H1 (cell line): Measurements from ENCODE around the gene RECK. TPM values are rescaled to one million over a fixed set of nuclear protein-coding genes. Genes with fewer than 3 reads are reported as not detected.

Experiments used
- CTCF ChIA-PET: fragments of 300-600 bp; sonication (Branson Sonifier 250); formaldehyde crosslinking; loops from one replicate; lab custom pipeline; 2021; ENCODE audit not compliant: partially characterized antibody; lab: Charles Lee
- POLR2A ChIA-PET: fragments of 300-600 bp; sonication (Branson Sonifier 250); formaldehyde crosslinking; loops from one replicate; lab custom pipeline; 2021; ENCODE audit warnings: inconsistent platforms; ENCODE audit not compliant: partially characterized antibody; lab: Charles Lee
- DNase-seq, 2 experiments: peaks; one replicate each; pipeline versions ENCODE4 v3.0.0 to v3.0.0-alpha.2; 2010 to 2022; ENCODE audit warnings: low spot score in 2 of 2, low read depth in 1 of 2, mixed read lengths in 1 of 2
- FAIRE-seq: peaks from 2 replicates; lab custom pipeline; 2011; peaks lifted over from hg19 to GRCh38; lab: Jason Lieb, UNC
- H2AFZ ChIP-seq: 2 replicates; pipeline ENCODE4 v1.8.1; 2012; ENCODE audit warnings: low read length, inconsistent platforms
- H2AK5ac ChIP-seq: 2 replicates; pipeline ENCODE4 v1.6.1; 2013; ENCODE audit warnings: low read depth, low read length
- H2BK120ac ChIP-seq: replicated peaks from 2 replicates; pipeline ENCODE3; 2013; ENCODE audit warnings: low read depth, low read length, inconsistent platforms
- H2BK12ac ChIP-seq: 2 replicates; pipeline ENCODE4 v1.6.1; 2013; ENCODE audit warnings: low read depth, low read length
- H2BK15ac ChIP-seq: 2 replicates; pipeline ENCODE4 v1.6.1; 2013; ENCODE audit warnings: low read length
- H2BK20ac ChIP-seq: 2 replicates; pipeline ENCODE4 v1.6.1; 2013; ENCODE audit warnings: low read length
- H2BK5ac ChIP-seq: 2 replicates; pipeline ENCODE4 v1.6.1; 2013; ENCODE audit warnings: low read depth, low read length
- H3K14ac ChIP-seq: 2 replicates; pipeline ENCODE4 v1.6.1; 2013; ENCODE audit warnings: inconsistent platforms; ENCODE audit not compliant: insufficient read length
- H3K18ac ChIP-seq: 2 replicates; pipeline ENCODE4 v1.6.1; 2013; ENCODE audit warnings: low read length; ENCODE audit errors: extremely low read depth
- H3K23ac ChIP-seq: 2 replicates; pipeline ENCODE4 v1.6.1; 2013; ENCODE audit warnings: inconsistent platforms; ENCODE audit not compliant: insufficient read length
- H3K23me2 ChIP-seq: 2 replicates; pipeline ENCODE4 v1.6.1; 2013; ENCODE audit warnings: low read depth, low read length
- H3K27ac ChIP-seq: 2 replicates; pipeline ENCODE4 v1.6.1; 2011; ENCODE audit warnings: low read depth, low read length, inconsistent platforms
- H3K27me3 ChIP-seq, 4 experiments: replicated peaks in 1 of 4; 1 replicate in 1 of 4; 2 replicates in 3 of 4; pipeline versions ENCODE4 v1.6.1 to v1.8.1; 2011 to 2013; ENCODE audit warnings: low read length in 3 of 4, mild to moderate bottlenecking in 3 of 4, inconsistent platforms in 2 of 4, mixed read lengths in 2 of 4, moderate library complexity in 1 of 4; ENCODE audit not compliant: control insufficient read depth in 3 of 4, insufficient read depth in 3 of 4; ENCODE audit errors: extremely low read depth in 1 of 4
- H3K36me3 ChIP-seq, 4 experiments: 2 replicates each; pipeline versions ENCODE4 v1.6.1 to v1.8.1; 2011 to 2013; ENCODE audit warnings: mild to moderate bottlenecking in 4 of 4, low read length in 3 of 4, moderate library complexity in 2 of 4, control low read depth in 1 of 4, inconsistent platforms in 1 of 4; ENCODE audit not compliant: insufficient read depth in 4 of 4, control insufficient read depth in 2 of 4
- H3K4ac ChIP-seq: replicated peaks from 2 replicates; pipeline ENCODE3; 2013; ENCODE audit warnings: low read length, low read depth, mixed read lengths, inconsistent platforms; ENCODE audit not compliant: insufficient read length
- H3K4me1 ChIP-seq, 4 experiments: replicated peaks in 1 of 4; 1 replicate in 1 of 4; 2 replicates in 3 of 4; pipeline versions ENCODE4 v1.6.1 to v1.8.1; 2011 to 2013; ENCODE audit warnings: low read length in 3 of 4, inconsistent platforms in 2 of 4, mixed read lengths in 1 of 4; ENCODE audit not compliant: insufficient read depth in 4 of 4, control insufficient read depth in 3 of 4
- H3K4me2 ChIP-seq, 2 experiments: 2 replicates each; pipeline versions ENCODE4 v1.6.1 to v1.8.1; 2011 to 2013; ENCODE audit warnings: low read depth in 2 of 2, low read length in 2 of 2, control low read depth in 1 of 2, inconsistent platforms in 1 of 2, mild to moderate bottlenecking in 1 of 2; ENCODE audit not compliant: insufficient read depth in 1 of 2
- H3K4me3 ChIP-seq, 4 experiments: fragments of 200-600, 300-600 bp in 1 of 4; sonication (generic), shearing (Covaris generic), sonication (Bioruptor Twin) in 1 of 4; 2 replicates each; pipeline versions ENCODE4 v1.5.1 to v1.8.1; 2011 to 2016; ENCODE audit warnings: low read length in 4 of 4, low read depth in 3 of 4, control low read depth in 2 of 4, inconsistent platforms in 2 of 4, mild to moderate bottlenecking in 2 of 4, mixed read lengths in 1 of 4, moderate library complexity in 1 of 4; ENCODE audit not compliant: insufficient read depth in 2 of 4; ENCODE audit errors: extremely low read depth in 1 of 4
- H3K56ac ChIP-seq: replicated peaks from 2 replicates; pipeline ENCODE3; 2013; ENCODE audit warnings: low read depth, mild to moderate bottlenecking, mixed read lengths, low read length, inconsistent platforms; ENCODE audit not compliant: insufficient read length
- H3K79me1 ChIP-seq: 2 replicates; pipeline ENCODE4 v1.6.1; 2013; ENCODE audit warnings: low read depth, low read length, control low read depth
- H3K79me2 ChIP-seq, 2 experiments: 2 replicates each; pipeline versions ENCODE4 v1.6.1 to v1.8.1; 2012 to 2013; ENCODE audit warnings: low read length in 2 of 2, mild to moderate bottlenecking in 2 of 2, inconsistent platforms in 1 of 2; ENCODE audit not compliant: insufficient read depth in 2 of 2, control insufficient read depth in 1 of 2
- H3K9ac ChIP-seq, 4 experiments: replicated peaks in 1 of 4; 1 replicate in 1 of 4; 2 replicates in 3 of 4; pipeline versions ENCODE4 v1.6.1 to v1.8.1; 2011 to 2013; ENCODE audit warnings: low read depth in 3 of 4, low read length in 3 of 4, control low read depth in 2 of 4, mild to moderate bottlenecking in 2 of 4, moderate library complexity in 2 of 4, inconsistent platforms in 1 of 4; ENCODE audit errors: extremely low read depth in 1 of 4
- H3K9me3 ChIP-seq, 2 experiments: 2 replicates each; pipeline versions ENCODE4 v1.6.1 to v1.8.1; 2012 to 2013; ENCODE audit warnings: mild to moderate bottlenecking in 2 of 2, moderate library complexity in 2 of 2, control low read depth in 1 of 2, inconsistent platforms in 1 of 2, low read depth in 1 of 2, low read length in 1 of 2, mixed read lengths in 1 of 2; ENCODE audit not compliant: insufficient read depth in 2 of 2
- H4K20me1 ChIP-seq, 2 experiments: replicated peaks in 1 of 2; 2 replicates each; pipeline versions ENCODE3 to v1.8.1; 2011 to 2013; ENCODE audit warnings: inconsistent platforms in 2 of 2, low read length in 2 of 2, mild to moderate bottlenecking in 1 of 2; ENCODE audit not compliant: insufficient read depth in 2 of 2, control insufficient read depth in 1 of 2
- H4K5ac ChIP-seq: 2 replicates; pipeline ENCODE4 v1.6.1; 2013; ENCODE audit warnings: low read length, low read depth, mixed read lengths, inconsistent platforms; ENCODE audit not compliant: insufficient read length
- H4K8ac ChIP-seq: 2 replicates; pipeline ENCODE4 v1.8.0; 2013; ENCODE audit warnings: mild to moderate bottlenecking, moderate library complexity, low read length, inconsistent platforms; ENCODE audit not compliant: insufficient read depth; ENCODE audit errors: extremely low read depth
- H4K91ac ChIP-seq: replicated peaks from 2 replicates; pipeline ENCODE3; 2013; ENCODE audit warnings: low read length, mixed read lengths, inconsistent platforms; ENCODE audit not compliant: insufficient read length
- CEBPB ChIP-seq: IDR thresholded peaks from 2 replicates; pipeline ENCODE4 v1.6.1; 2012; ENCODE audit warnings: low read depth, low read length
- CHD1 ChIP-seq: IDR thresholded peaks from 2 replicates; pipeline ENCODE4 v1.6.1; 2012; ENCODE audit warnings: low read depth, low read length, improper control_type of control experiment
- PHF8 ChIP-seq: fragments of 200-600 bp; sonication (generic); conservative IDR thresholded peaks from 2 replicates; pipeline ENCODE4 v1.7.1; 2012; ENCODE audit warnings: low read depth, mild to moderate bottlenecking, inconsistent platforms, low read length, moderate library complexity
- RAD21 ChIP-seq, 2 experiments: IDR thresholded peaks in 1 of 2; conservative IDR thresholded peaks in 1 of 2; 2 replicates each; pipeline ENCODE4 v1.6.1; 2011; ENCODE audit warnings: low read depth in 2 of 2, low read length in 2 of 2, improper control_type of control experiment in 1 of 2, inconsistent platforms in 1 of 2, mild to moderate bottlenecking in 1 of 2, moderate library complexity in 1 of 2
- WGBS, 2 experiments: shearing (Covaris generic) in 1 of 2; methylation state at CpG; one replicate each; pipeline versions ENCODE4 v1.1.6 to v1.1.7; 2013 to 2015; ENCODE audit warnings: low lambda C conversion rate in 2 of 2, mixed read lengths in 2 of 2, inconsistent platforms in 1 of 2, low coverage in 1 of 2, missing lambda C conversion rate in 1 of 2; ENCODE audit not compliant: insufficient replicate concordance in 2 of 2, insufficient coverage in 1 of 2, insufficient read length in 1 of 2; ENCODE audit errors: extremely low coverage in 1 of 2, missing lambda C conversion rate in 1 of 2; 5-methylcytosine and 5-hydroxymethylcytosine counted together
- polyA plus RNA-seq, 7 experiments: library from polyadenylated mRNA; depleted of rRNA in 3 of 7; stranded (reverse) in 5 of 7; unstranded in 2 of 7; fragments of >200 nt in 5 of 7; fragments of 200-250 nt in 2 of 7; gene quantifications; 1 replicate in 5 of 7; 2 replicates in 1 of 7; 4 replicates in 1 of 7; pipeline versions ENCODE4 v1.2.1 to v1.2.3, GENCODE V29; 2011 to 2013; ENCODE audit warnings: missing spikeins in 2 of 7, mixed read lengths in 2 of 7
- total RNA-seq: library from RNA; stranded (reverse); fragmentation: NEBNext Ultra II Directional; extraction: Animal tissue kit (Norgen Biotek cat#: 25700); gene quantifications from 2 replicates; pipeline ENCODE4 v1.2.1, GENCODE V29; 2021
- TF ChIP-seq, protein P1 (sequence below): IDR thresholded peaks from 2 replicates; pipeline ENCODE4 v1.6.1; 2012; ENCODE audit warnings: inconsistent platforms

The RECK gene
- total and polyA plus RNA-seq, 2 of the 8 experiments (the other 6 are each of a cell fraction or from before 2014, with no cell fraction given), result 5.4 to 9.8 TPM

DNA sequence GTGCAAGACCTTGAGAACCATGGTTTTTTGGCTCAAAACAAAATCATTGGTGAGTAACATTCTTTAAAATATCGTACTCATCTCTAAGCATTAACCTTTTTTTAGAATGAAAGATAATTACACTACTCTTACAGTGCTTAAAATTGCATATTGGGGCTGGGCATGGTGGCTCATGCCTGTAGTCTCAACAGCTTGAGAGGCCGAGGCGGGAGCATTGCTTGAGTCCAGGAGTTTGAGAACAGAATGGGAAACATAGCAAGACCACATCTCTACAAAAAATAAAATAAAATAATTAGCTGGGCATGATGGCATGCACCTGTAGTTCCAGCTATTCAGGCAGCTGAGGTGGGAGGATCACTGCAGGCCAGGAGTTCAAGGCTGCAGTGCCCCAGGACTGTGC lies 2.9 kb upstream of the RECK start:
- Histone ChIP-seq H3K23ac (no peak overlapping the region), H4K91ac (no peak overlapping the region), H3K9ac (no peak overlapping the region), H3K14ac (no peak overlapping the region), H4K5ac (no peak overlapping the region), H3K56ac (no peak overlapping the region), H3K4ac (no peak overlapping the region), H2BK20ac (no peak overlapping the region), H3K4me2 (no peak overlapping the region), H3K27ac (no peak overlapping the region), H2AFZ (no peak overlapping the region), H2BK12ac (no peak overlapping the region), H2AK5ac (no peak overlapping the region), H3K4me3 (no peak overlapping the region), H2BK120ac (no peak overlapping the region), H2BK5ac (no peak overlapping the region), H3K18ac (no peak overlapping the region), H4K8ac (no peak overlapping the region), H3K27me3 (no peaks in the 10 kb centered on the region), H3K79me2 (peaks cover 3 to 9% of the 10 kb centered on the region in 2 experiments), H3K79me1 (peaks cover 3% of the 10 kb centered on the region; the same call in 1 of the 2 replicates), H4K20me1 (no peaks in the 10 kb centered on the region), H3K36me3 (no peaks in the 10 kb centered on the region), H3K23me2 (peaks cover 10% of the 10 kb centered on the region), H3K4me1 (peaks cover 0 to 4% (median 0%) of the 10 kb centered on the region in 4 experiments; a peak in 3 of 7 replicates), H3K9me3 (no peaks in the 10 kb centered on the region), H2BK15ac (no peak overlapping the region)
- no peak for DNase-seq
- POLR2A ChIA-PET, result no interaction called here
- CTCF ChIA-PET, result interaction anchor here (3.7 kb wide), 1 partner anchor 25 kb away, joined by 10 read pairs; no protein-coding TSS in a partner anchor
- WGBS, 2 experiments, result 94% methylated on average over 3 of the region's 3 CpGs; no CpG with 5 or more reads in 1 of the 2 experiments
- TF ChIP-seq RAD21 (IDR thresholded peaks at IDR 0.05 in 1 of 2, conservative IDR thresholded peaks at IDR 0.05 in 1 of 2; ENCODE audit: low read depth in 2 of 2, low read length in 2 of 2) (no peak), CHD1 (no peak), CEBPB (no peak), PHF8 (no peak)
- TF ChIP-seq, protein P1, sequence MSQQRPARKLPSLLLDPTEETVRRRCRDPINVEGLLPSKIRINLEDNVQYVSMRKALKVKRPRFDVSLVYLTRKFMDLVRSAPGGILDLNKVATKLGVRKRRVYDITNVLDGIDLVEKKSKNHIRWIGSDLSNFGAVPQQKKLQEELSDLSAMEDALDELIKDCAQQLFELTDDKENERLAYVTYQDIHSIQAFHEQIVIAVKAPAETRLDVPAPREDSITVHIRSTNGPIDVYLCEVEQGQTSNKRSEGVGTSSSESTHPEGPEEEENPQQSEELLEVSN, result no peak
- no peak for FAIRE-seq
